Breast epithelium (tissue), 3 donors: ENCODE measurements around the gene ALOXE3.
A peak's percentile ranks its signal among the peaks of the same experiment; 100 is the strongest.

ENCODE experiments used
- POLR2A ChIP-seq: fragments of 450-650 bp; IDR thresholded peaks from one replicate; pipeline ENCODE4 v1.6.1; 2016; ENCODE audit warnings: antibody characterized with exemption, mild to moderate bottlenecking, moderate library complexity
- TF ChIP-seq, protein P1 (sequence below), 3 donors: fragments of 450-650 bp; IDR thresholded peaks; one replicate each; pipeline ENCODE4 v1.5.1; 2016 to 2017; ENCODE audit warnings: antibody characterized with exemption in 3 of 3, mild to moderate bottlenecking in 3 of 3, moderate library complexity in 3 of 3

DNA sequence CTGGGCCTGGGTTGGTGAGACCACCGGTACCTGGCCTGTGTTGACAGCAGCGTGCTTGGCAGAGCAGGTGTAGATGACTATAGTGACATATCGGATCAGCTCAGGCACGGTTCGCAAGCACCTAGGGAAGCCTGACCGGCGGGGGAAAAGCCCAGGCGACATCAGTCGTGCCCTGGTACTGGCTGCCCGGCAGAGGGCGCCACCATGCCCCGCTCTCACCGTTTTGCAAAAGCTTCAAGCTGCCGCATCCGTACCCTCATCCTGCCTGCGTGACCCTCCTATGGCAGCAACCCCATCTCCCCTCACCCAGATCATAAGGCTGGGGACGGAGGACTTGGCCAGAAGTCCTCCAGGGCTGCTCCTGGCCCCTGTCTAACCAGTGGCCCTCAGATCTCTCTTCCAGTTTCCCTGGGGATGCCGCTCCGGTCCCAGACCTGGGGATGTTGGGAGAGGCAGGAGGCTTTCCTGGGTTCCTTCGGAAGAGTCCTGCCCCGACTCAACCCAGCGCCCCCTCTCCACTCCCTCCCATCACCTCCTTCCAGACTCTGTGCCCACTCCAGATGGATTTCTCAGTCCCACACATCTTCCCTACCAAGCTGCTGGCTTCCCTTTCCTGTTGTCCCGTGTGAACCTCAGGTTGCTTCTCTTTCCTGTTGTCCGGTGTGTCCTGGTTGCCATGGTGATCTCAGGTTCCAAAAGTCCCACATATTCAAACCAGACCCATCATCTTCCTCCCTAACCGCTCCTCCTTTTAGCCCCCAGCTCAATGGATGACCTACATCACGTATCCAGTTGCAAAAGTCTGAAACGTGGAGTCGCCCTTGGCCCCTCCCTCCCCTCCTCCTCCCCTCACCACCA is 44.5 kb downstream of the ALOXE3 start:
- TF ChIP-seq, protein P1, sequence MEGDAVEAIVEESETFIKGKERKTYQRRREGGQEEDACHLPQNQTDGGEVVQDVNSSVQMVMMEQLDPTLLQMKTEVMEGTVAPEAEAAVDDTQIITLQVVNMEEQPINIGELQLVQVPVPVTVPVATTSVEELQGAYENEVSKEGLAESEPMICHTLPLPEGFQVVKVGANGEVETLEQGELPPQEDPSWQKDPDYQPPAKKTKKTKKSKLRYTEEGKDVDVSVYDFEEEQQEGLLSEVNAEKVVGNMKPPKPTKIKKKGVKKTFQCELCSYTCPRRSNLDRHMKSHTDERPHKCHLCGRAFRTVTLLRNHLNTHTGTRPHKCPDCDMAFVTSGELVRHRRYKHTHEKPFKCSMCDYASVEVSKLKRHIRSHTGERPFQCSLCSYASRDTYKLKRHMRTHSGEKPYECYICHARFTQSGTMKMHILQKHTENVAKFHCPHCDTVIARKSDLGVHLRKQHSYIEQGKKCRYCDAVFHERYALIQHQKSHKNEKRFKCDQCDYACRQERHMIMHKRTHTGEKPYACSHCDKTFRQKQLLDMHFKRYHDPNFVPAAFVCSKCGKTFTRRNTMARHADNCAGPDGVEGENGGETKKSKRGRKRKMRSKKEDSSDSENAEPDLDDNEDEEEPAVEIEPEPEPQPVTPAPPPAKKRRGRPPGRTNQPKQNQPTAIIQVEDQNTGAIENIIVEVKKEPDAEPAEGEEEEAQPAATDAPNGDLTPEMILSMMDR (IDR thresholded peaks at IDR 0.05): peak; percentile 40 to 80 (median 64)
- TF ChIP-seq POLR2A: no peak
